HepG2 (cell line): ENCODE results near the gene MROH2A. TPM values are rescaled to one million over a fixed set of nuclear protein-coding genes. Genes with fewer than 3 reads are reported as not detected.

ENCODE experiments used
- ATAC-seq: fragments of 200-7000 bp; cut with Tn5 transposase; 3 replicates; pipeline ENCODE4 v1.9.1; 2020; ENCODE audit warnings: mild to moderate bottlenecking, moderate library complexity
- BruUV-seq: library from RNA; stranded (reverse); fragments of 400-500 nt; replicated peaks from 2 replicates; lab custom pipeline; 2021; lab: Mats Ljungman, UMichigan
- CTCF ChIA-PET: fragments of 300-600 bp; formaldehyde crosslinking; extraction: SDS; loops from one replicate; lab custom pipeline; 2021; ENCODE audit warnings: low total read pairs, inconsistent platforms, low intra/inter-chr PET ratio; lab: Yijun Ruan, JAX
- POLR2A ChIA-PET: fragments of 350-600 bp; sonication (Branson Sonifier 250); formaldehyde crosslinking; loops from one replicate; lab custom pipeline; 2020; ENCODE audit warnings: antibody characterized with exemption, inconsistent platforms; lab: Yijun Ruan, JAX
- DNase-seq: peaks from one replicate; pipeline ENCODE4 v3.0.0-alpha.2; 2015; ENCODE audit warnings: low spot score
- FAIRE-seq: peaks from 3 replicates; lab custom pipeline; 2011; peaks lifted over from hg19 to GRCh38; lab: Jason Lieb, UNC
- H2AFZ ChIP-seq: one replicate; pipeline ENCODE4 v1.6.1; 2011; ENCODE audit warnings: low read length, inconsistent platforms
- H3K27ac ChIP-seq: fragments of 300-600 bp; 3 replicates; pipeline ENCODE4 v1.8.0; 2011; ENCODE audit warnings: mixed run types, mild to moderate bottlenecking, mixed read lengths, low read length, inconsistent platforms; ENCODE audit not compliant: insufficient read depth; ENCODE audit errors: extremely low read length
- H3K27me3 ChIP-seq, 2 experiments: fragments of 200-600 bp in 1 of 2; 2 replicates in 1 of 2; 3 replicates in 1 of 2; pipeline versions ENCODE4 v1.6.0 to v1.8.0; 2011; ENCODE audit warnings: low read length in 2 of 2, mild to moderate bottlenecking in 2 of 2, moderate library complexity in 2 of 2, inconsistent platforms in 1 of 2; ENCODE audit not compliant: insufficient read depth in 2 of 2, control insufficient read depth in 1 of 2
- H3K36me3 ChIP-seq, 2 experiments: fragments of 200-600 bp in 1 of 2; replicated peaks in 1 of 2; 2 replicates in 1 of 2; 3 replicates in 1 of 2; pipeline versions ENCODE4 v1.5.1 to v1.8.0; 2011; ENCODE audit warnings: low read length in 2 of 2, inconsistent platforms in 1 of 2; ENCODE audit not compliant: insufficient read depth in 2 of 2, control insufficient read depth in 1 of 2
- H3K4me1 ChIP-seq: 2 replicates; pipeline ENCODE4 v1.5.1; 2012; ENCODE audit warnings: low read length, inconsistent platforms; ENCODE audit not compliant: insufficient read depth
- H3K4me2 ChIP-seq: 2 replicates; pipeline ENCODE4 v1.6.0; 2011; ENCODE audit warnings: low read depth, low read length, inconsistent platforms
- H3K4me3 ChIP-seq, 3 experiments: fragments of 200-600 bp in 1 of 3; sonication (generic), shearing (Covaris generic) in 1 of 3; replicated peaks in 1 of 3; 2 replicates each; pipeline ENCODE4 v1.5.1; 2011 to 2016; ENCODE audit warnings: low read length in 3 of 3, inconsistent platforms in 2 of 3, low read depth in 2 of 3, mild to moderate bottlenecking in 2 of 3, control low read depth in 1 of 3, mixed read lengths in 1 of 3; ENCODE audit not compliant: insufficient read depth in 1 of 3
- H3K79me2 ChIP-seq: one replicate; pipeline ENCODE4 v1.6.1; 2011; ENCODE audit warnings: low read length, inconsistent platforms; ENCODE audit not compliant: insufficient read depth
- H3K9ac ChIP-seq: 2 replicates; pipeline ENCODE4 v1.6.0; 2011; ENCODE audit warnings: mild to moderate bottlenecking, low read depth, low read length, inconsistent platforms; ENCODE audit not compliant: insufficient read depth
- H3K9me3 ChIP-seq: 2 replicates; pipeline ENCODE4 v1.5.1; 2012; ENCODE audit warnings: mild to moderate bottlenecking, low read length
- H4K20me1 ChIP-seq: 2 replicates; pipeline ENCODE4 v1.6.0; 2011; ENCODE audit warnings: inconsistent platforms, mild to moderate bottlenecking, low read length, moderate library complexity; ENCODE audit not compliant: insufficient read depth
- IRF2 ChIP-seq: IDR thresholded peaks from 2 replicates; pipeline ENCODE4 v1.6.1; 2018; ENCODE audit warnings: missing genetic modification reagents, missing compliant biosample characterization
- SALL1 ChIP-seq: sonication (generic); formaldehyde crosslinking; IDR thresholded peaks from 2 replicates; pipeline ENCODE4 v1.8.0; 2022; ENCODE audit warnings: mild to moderate bottlenecking, missing genetic modification reagents
- ZNF17 ChIP-seq: sonication (generic); formaldehyde crosslinking; IDR thresholded peaks from 2 replicates; pipeline ENCODE4 v1.5.0; 2020; ENCODE audit warnings: mild to moderate bottlenecking, missing genetic modification reagents
- ZNF850 ChIP-seq: sonication (generic); formaldehyde crosslinking; conservative IDR thresholded peaks from 2 replicates; pipeline ENCODE4 v1.9.0; 2021; ENCODE audit warnings: mild to moderate bottlenecking, missing genetic modification reagents
- WGBS: methylation state at CpG from one replicate; pipeline ENCODE4 v1.1.6; 2017; ENCODE audit warnings: low lambda C conversion rate; 5-methylcytosine and 5-hydroxymethylcytosine counted together
- in situ Hi-C: cut with HindIII; loops from 2 replicates; pipeline ENCODE4 v1.10.0; 2017; ENCODE audit warnings: low pct_unique_long_range_greater_than_20kb; ENCODE audit not compliant: extremely low pct_ligation_motif_present
- intact Hi-C: fragments of 100-400 bp; cut with micrococcal nuclease; formaldehyde crosslinking; loops from one replicate; pipeline ENCODE4 v1.10.0; 2022; ENCODE audit not compliant: unreplicated experiment
- polyA plus RNA-seq, 8 experiments: library from polyadenylated mRNA; depleted of rRNA in 3 of 8; stranded (reverse) in 7 of 8; unstranded in 1 of 8; fragments of >200 nt; fragmentation: Illumina TruSeq in 4 of 8; extraction: Trizol in 4 of 8; gene quantifications; 2 replicates each; pipeline versions ENCODE4 v1.2.1 to v1.2.3, GENCODE V29; 2011 to 2016; ENCODE audit warnings: low read depth in 4 of 8, missing spikeins in 1 of 8, mixed read lengths in 1 of 8; ENCODE audit not compliant: insufficient read depth in 1 of 8
- total RNA-seq, 5 experiments: library from RNA; depleted of rRNA; stranded (reverse); fragments of >200 nt; fragmentation: Illumina TruSeq; extraction: Trizol; gene quantifications; 2 replicates each; pipeline ENCODE4 v1.2.3, GENCODE V29; 2016; ENCODE audit warnings: low read depth in 1 of 5
- TF ChIP-seq, protein P1 (sequence below): sonication (generic); formaldehyde crosslinking; IDR thresholded peaks from 2 replicates; pipeline ENCODE4 v1.5.1; 2020; ENCODE audit warnings: missing genetic modification reagents, mild to moderate bottlenecking, borderline replicate concordance

MROH2A gene
- total and polyA plus RNA-seq, 2 of the 13 experiments (the other 11 are each of a cell fraction or from before 2014, with no cell fraction given): 0.03 to 0.04 TPM

DNA sequence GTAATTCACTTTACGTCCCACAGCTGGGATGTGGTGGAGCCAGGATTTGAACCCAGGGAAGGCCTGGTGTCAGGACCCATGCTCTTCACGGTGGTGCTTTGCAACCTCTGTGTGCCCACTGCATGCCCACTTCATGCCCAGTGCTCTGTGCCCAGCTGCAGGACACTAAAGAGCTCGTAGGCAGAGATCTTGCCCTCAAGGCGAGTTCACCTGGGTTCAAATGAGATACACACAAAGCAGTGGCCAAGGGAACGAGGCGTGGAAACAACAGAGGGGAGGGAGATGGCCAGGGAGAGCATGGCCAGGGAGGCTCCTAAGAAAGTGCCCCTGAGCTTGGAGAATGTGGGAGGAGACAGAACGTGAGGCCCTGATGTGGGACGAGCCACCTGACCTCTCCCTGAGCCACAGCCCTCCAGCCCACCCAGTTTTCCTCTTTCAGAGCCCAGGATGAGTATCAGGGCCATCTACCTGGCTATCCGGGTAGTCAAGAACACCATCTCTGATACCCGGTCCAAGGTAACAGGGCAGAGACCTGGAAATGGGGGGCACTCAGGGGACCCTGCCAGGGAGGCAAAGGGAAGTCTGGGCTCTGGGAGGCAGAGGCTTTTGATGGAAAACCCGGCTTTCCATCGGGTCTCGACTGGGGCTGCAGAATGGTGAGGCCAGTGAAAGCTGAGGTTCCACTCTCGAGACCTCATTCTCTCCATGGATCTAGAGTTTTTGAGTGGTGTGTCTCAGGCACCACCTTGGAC is 20.4 kb downstream of the MROH2A start:
- no peak overlapping the region for H3K27ac ChIP-seq
- 26% methylated on average over 14 of the region's 14 CpGs for WGBS
- ATAC-seq (no peak), FAIRE-seq (no peak), DNase-seq (no peak)
- CTCF ChIA-PET: no interaction called here
- H3K27me3 ChIP-seq: peaks cover 3 to 54% of the 10 kb centered on the region in 2 experiments; a peak in 3 of 5 replicates
- no peak overlapping the region for H2AFZ ChIP-seq
- no peak for TF ChIP-seq ZNF850 (CRISPR knock-in tag)
- no peak for TF ChIP-seq ZNF17
- TF ChIP-seq IRF2 (CRISPR knock-in tag): no peak
- no peak for TF ChIP-seq SALL1 (CRISPR knock-in tag)
- TF ChIP-seq, protein P1, sequence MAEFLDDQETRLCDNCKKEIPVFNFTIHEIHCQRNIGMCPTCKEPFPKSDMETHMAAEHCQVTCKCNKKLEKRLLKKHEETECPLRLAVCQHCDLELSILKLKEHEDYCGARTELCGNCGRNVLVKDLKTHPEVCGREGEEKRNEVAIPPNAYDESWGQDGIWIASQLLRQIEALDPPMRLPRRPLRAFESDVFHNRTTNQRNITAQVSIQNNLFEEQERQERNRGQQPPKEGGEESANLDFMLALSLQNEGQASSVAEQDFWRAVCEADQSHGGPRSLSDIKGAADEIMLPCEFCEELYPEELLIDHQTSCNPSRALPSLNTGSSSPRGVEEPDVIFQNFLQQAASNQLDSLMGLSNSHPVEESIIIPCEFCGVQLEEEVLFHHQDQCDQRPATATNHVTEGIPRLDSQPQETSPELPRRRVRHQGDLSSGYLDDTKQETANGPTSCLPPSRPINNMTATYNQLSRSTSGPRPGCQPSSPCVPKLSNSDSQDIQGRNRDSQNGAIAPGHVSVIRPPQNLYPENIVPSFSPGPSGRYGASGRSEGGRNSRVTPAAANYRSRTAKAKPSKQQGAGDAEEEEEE (CRISPR knock-in tag): no peak
- in situ Hi-C loops (no loop called here), intact Hi-C loops (no loop called here)
- H3K4me2 ChIP-seq: no peak overlapping the region
- no peaks in the 10 kb centered on the region for H3K36me3 ChIP-seq
- no peak overlapping the region for H3K9ac ChIP-seq
- H3K79me2 ChIP-seq: no peaks in the 10 kb centered on the region
- no peaks in the 10 kb centered on the region for H4K20me1 ChIP-seq
- no peaks in the 10 kb centered on the region for H3K9me3 ChIP-seq
- POLR2A ChIA-PET: no interaction called here
- peaks cover 10% of the 10 kb centered on the region; the same call in 1 of the 2 replicates for H3K4me1 ChIP-seq
- no peak overlapping the region for H3K4me3 ChIP-seq
- no TSS peak for BruUV-seq
